Measurements from ENCODE around the gene GRSF1.

- no peak for TF ChIP-seq POLR2AphosphoS5 (IDR thresholded peaks at IDR 0.05; ENCODE audit: low read depth, low read length)
- TF ChIP-seq TAF1 (IDR thresholded peaks at IDR 0.05; ENCODE audit: borderline replicate concordance, insufficient read depth, low read length): no peak
- no peak for TF ChIP-seq REST (IDR thresholded peaks at IDR 0.05; ENCODE audit: insufficient read depth in 1 of 2, low read depth in 2 of 2, low read length in 2 of 2)
- TF ChIP-seq SIN3A (IDR thresholded peaks at IDR 0.05; ENCODE audit: borderline replicate concordance, insufficient read depth, low read length): no peak
Observed at GRCh38 chr4:70849291-70849690, 9.6 kb upstream of the GRSF1 start.

Data from PFSK-1 (cell line).